SK-N-SH treated with all-trans-retinoic acid at 6 μM for 48 hours (cell line): ENCODE results near the gene ICA1.

Experiments
- ATAC-seq: fragments of 200-7000 bp; cut with Tn5 transposase; 3 replicates; pipeline ENCODE4 v1.9.1; 2020; ENCODE audit warnings: mild to moderate bottlenecking, moderate library complexity
- ARNTL ChIP-seq: fragments of 450-650 bp; formaldehyde crosslinking; IDR thresholded peaks from 2 replicates; pipeline ENCODE4 v1.5.0; 2020; ENCODE audit warnings: low read depth, mild to moderate bottlenecking, moderate library complexity, borderline replicate concordance
- BACH2 ChIP-seq: fragments of 250-450 bp; sonication (Bioruptor Pico); IDR thresholded peaks from 2 replicates; pipeline ENCODE4 v1.9.0; 2021; ENCODE audit warnings: mild to moderate bottlenecking, borderline replicate concordance
- CSDC2 ChIP-seq: fragments of 250-450 bp; sonication (Bioruptor Pico); IDR thresholded peaks from 2 replicates; pipeline ENCODE4 v1.5.0; 2020; ENCODE audit warnings: mild to moderate bottlenecking, moderate library complexity
- ESRRG ChIP-seq: fragments of 250-450 bp; sonication (Bioruptor Pico); IDR thresholded peaks from 2 replicates; pipeline ENCODE4 v1.6.1; 2021; ENCODE audit warnings: mild to moderate bottlenecking
- GLIS3 ChIP-seq: fragments of 250-450 bp; sonication (Bioruptor Pico); IDR thresholded peaks from 2 replicates; pipeline ENCODE4 v1.5.0; 2020; ENCODE audit warnings: mild to moderate bottlenecking, moderate library complexity
- ISL1 ChIP-seq: fragments of 250-450 bp; sonication (Bioruptor Pico); IDR thresholded peaks from 2 replicates; pipeline ENCODE4 v2.1.2; 2022; ENCODE audit warnings: mild to moderate bottlenecking, moderate library complexity
- OSR1 ChIP-seq: fragments of 250-450 bp; sonication (Bioruptor Pico); IDR thresholded peaks from 2 replicates; pipeline ENCODE4 v1.8.0; 2022; ENCODE audit warnings: moderate library complexity, mild to moderate bottlenecking, inconsistent platforms
- POU6F1 ChIP-seq: fragments of 250-450 bp; sonication (Bioruptor Pico); IDR thresholded peaks from 2 replicates; pipeline ENCODE4 v1.8.0; 2021; ENCODE audit warnings: low read depth, mild to moderate bottlenecking, moderate library complexity, borderline replicate concordance
- PPARA ChIP-seq: fragments of 250-450 bp; sonication (Bioruptor Pico); IDR thresholded peaks from 2 replicates; pipeline ENCODE4 v1.5.0; 2020; ENCODE audit warnings: mild to moderate bottlenecking, borderline replicate concordance
- TCF4 ChIP-seq: fragments of 250-450 bp; sonication (Bioruptor Pico); IDR thresholded peaks from 2 replicates; pipeline ENCODE4 v1.8.0; 2021; ENCODE audit warnings: mild to moderate bottlenecking, moderate library complexity, borderline replicate concordance
- TOX ChIP-seq: fragments of 250-450 bp; sonication (Bioruptor Pico); IDR thresholded peaks from 2 replicates; pipeline ENCODE4 v1.8.0; 2021; ENCODE audit warnings: mild to moderate bottlenecking, moderate library complexity, borderline replicate concordance
- ZC3H10 ChIP-seq: fragments of 250-450 bp; sonication (Bioruptor Pico); IDR thresholded peaks from 2 replicates; pipeline ENCODE4 v1.5.1; 2021; ENCODE audit warnings: mild to moderate bottlenecking, moderate library complexity
- ZFP3 ChIP-seq: fragments of 250-450 bp; sonication (Bioruptor Pico); IDR thresholded peaks from 2 replicates; pipeline ENCODE4 v1.5.0; 2020; ENCODE audit warnings: mild to moderate bottlenecking, moderate library complexity
- ZFP30 ChIP-seq: fragments of 450-650 bp; formaldehyde crosslinking; IDR thresholded peaks from 2 replicates; pipeline ENCODE4 v1.5.0; 2022; ENCODE audit warnings: mild to moderate bottlenecking, moderate library complexity
- ZNF70 ChIP-seq: fragments of 450-650 bp; formaldehyde crosslinking; IDR thresholded peaks from 2 replicates; pipeline ENCODE4 v1.5.0; 2020; ENCODE audit warnings: mild to moderate bottlenecking, moderate library complexity
- ZNF8 ChIP-seq: fragments of 450-650 bp; formaldehyde crosslinking; IDR thresholded peaks from 2 replicates; pipeline ENCODE4 v1.5.0; 2020; ENCODE audit warnings: mild to moderate bottlenecking, moderate library complexity
- TF ChIP-seq, protein P1 (sequence below): fragments of 250-450 bp; sonication (Bioruptor Pico); IDR thresholded peaks from 2 replicates; pipeline ENCODE4 v1.5.0; 2020; ENCODE audit warnings: mild to moderate bottlenecking, moderate library complexity
- TF ChIP-seq, protein P2 (sequence below): fragments of 250-450 bp; sonication (Bioruptor Pico); IDR thresholded peaks from 2 replicates; pipeline ENCODE4 v1.5.1; 2021; ENCODE audit warnings: mild to moderate bottlenecking, moderate library complexity

Gene ICA1

GRCh38 chr7:8271960-8272359 lies 10.0 kb upstream of the ICA1 start:
- TF ChIP-seq ZFP3 (CRISPR knock-in tag) = no peak
- TF ChIP-seq POU6F1 = no peak
- no peak for TF ChIP-seq GLIS3 (CRISPR knock-in tag)
- no peak for TF ChIP-seq ARNTL (CRISPR knock-in tag)
- TF ChIP-seq, protein P1, sequence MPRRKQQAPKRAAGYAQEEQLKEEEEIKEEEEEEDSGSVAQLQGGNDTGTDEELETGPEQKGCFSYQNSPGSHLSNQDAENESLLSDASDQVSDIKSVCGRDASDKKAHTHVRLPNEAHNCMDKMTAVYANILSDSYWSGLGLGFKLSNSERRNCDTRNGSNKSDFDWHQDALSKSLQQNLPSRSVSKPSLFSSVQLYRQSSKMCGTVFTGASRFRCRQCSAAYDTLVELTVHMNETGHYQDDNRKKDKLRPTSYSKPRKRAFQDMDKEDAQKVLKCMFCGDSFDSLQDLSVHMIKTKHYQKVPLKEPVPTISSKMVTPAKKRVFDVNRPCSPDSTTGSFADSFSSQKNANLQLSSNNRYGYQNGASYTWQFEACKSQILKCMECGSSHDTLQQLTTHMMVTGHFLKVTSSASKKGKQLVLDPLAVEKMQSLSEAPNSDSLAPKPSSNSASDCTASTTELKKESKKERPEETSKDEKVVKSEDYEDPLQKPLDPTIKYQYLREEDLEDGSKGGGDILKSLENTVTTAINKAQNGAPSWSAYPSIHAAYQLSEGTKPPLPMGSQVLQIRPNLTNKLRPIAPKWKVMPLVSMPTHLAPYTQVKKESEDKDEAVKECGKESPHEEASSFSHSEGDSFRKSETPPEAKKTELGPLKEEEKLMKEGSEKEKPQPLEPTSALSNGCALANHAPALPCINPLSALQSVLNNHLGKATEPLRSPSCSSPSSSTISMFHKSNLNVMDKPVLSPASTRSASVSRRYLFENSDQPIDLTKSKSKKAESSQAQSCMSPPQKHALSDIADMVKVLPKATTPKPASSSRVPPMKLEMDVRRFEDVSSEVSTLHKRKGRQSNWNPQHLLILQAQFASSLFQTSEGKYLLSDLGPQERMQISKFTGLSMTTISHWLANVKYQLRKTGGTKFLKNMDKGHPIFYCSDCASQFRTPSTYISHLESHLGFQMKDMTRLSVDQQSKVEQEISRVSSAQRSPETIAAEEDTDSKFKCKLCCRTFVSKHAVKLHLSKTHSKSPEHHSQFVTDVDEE (CRISPR knock-in tag) = no peak
- TF ChIP-seq OSR1 (CRISPR knock-in tag) = no peak
- TF ChIP-seq PPARA (CRISPR knock-in tag) = no peak
- no peak for TF ChIP-seq ZFP30 (CRISPR knock-in tag)
- no peak for TF ChIP-seq BACH2 (CRISPR knock-in tag)
- no peak for TF ChIP-seq ZC3H10
- no peak for TF ChIP-seq ISL1
- TF ChIP-seq TOX = no peak
- no peak for TF ChIP-seq CSDC2 (CRISPR knock-in tag)
- TF ChIP-seq ZNF8 (CRISPR knock-in tag) = no peak
- no peak for TF ChIP-seq ESRRG (CRISPR knock-in tag)
- TF ChIP-seq, protein P2, sequence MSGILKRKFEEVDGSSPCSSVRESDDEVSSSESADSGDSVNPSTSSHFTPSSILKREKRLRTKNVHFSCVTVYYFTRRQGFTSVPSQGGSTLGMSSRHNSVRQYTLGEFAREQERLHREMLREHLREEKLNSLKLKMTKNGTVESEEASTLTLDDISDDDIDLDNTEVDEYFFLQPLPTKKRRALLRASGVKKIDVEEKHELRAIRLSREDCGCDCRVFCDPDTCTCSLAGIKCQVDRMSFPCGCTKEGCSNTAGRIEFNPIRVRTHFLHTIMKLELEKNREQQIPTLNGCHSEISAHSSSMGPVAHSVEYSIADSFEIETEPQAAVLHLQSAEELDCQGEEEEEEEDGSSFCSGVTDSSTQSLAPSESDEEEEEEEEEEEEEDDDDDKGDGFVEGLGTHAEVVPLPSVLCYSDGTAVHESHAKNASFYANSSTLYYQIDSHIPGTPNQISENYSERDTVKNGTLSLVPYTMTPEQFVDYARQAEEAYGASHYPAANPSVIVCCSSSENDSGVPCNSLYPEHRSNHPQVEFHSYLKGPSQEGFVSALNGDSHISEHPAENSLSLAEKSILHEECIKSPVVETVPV (CRISPR knock-in tag) = no peak
- no peak for TF ChIP-seq TCF4 (CRISPR knock-in tag)
- ATAC-seq = no peak

DNA sequence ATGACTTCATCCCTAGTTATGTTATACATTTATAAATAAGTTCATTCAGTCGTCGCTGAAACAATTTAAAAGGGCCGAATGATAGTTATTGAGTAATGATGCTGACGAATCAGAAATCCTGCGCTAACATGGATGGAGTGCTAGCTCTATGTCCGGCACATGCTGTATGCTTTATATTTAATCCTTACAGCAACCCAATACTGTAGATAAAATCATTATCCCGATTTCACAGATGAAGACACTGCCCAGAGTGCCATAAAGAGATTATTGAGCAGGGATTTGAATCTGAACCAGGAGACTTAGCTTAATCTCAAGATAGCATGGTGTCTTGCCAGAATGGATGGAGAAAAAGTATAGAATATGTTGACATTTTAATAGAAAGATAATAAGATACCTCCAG lies 1.1 kb upstream of the ICA1 start:
- TF ChIP-seq BACH2 (CRISPR knock-in tag) (no peak), TCF4 (CRISPR knock-in tag) (peak; percentile 16; the same call in 1 of the 2 replicates)
- ATAC-seq = no peak

DNA sequence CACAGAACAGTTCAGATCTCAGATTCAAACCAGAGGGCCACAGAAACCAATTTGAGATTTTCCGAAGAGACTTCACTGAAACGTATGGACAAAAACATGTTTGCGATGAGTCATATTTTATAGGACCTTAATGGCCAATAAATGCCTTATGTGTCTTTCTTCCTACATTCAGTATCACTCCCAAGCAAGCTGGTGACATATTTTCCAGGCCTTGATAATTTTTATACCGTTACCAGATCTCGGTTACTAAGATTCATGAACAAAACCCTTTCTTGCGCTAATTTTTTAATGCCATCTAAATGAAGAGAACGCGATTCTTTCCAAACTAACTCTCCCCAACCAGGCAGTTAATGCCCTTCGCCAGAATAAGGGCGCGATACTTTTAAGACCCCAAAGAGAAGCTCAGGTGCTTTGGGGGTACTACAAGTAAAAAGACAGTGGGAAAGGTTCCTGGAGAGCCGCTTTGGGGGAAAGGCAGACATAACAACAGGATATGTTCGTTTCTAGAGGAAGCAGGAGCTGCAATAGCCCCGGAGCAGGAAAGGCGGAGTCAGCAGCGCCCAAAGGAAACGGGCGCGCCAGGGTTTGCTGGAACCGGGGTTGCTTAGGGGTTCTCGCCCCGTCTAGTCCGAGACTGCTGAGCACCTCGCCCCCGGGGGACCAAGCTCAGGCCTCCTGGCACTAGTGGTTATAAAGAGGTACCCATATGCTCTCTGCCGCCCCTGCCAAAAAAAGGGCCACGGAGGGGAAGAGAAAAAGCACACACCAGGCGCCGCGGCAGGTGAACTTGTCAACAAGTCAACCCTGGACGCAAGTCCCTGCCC lies 884 bp downstream of the ICA1 start:
- TF ChIP-seq CSDC2 (CRISPR knock-in tag) (no peak), ESRRG (CRISPR knock-in tag) (no peak), ZNF70 (CRISPR knock-in tag) (0 out of 2 replicates have a peak, but pooled peaks have one; percentile 2), ZNF8 (CRISPR knock-in tag) (no peak)
- peak; percentile 67 for ATAC-seq

GRCh38 chr7:8259586-8260222 lies 2.3 kb downstream of the ICA1 start:
- ATAC-seq = no peak

More at GRCh38 chr7:8259586-8260222, 2.3 kb downstream of the ICA1 start:
- peak; percentile 46; the same call in 1 of the 2 replicates for TF ChIP-seq TCF4 (CRISPR knock-in tag)
- TF ChIP-seq ZFP30 (CRISPR knock-in tag) = no peak
- TF ChIP-seq, protein P1 (CRISPR knock-in tag) = peak; percentile 72
